HG03039 (cell line): ENCODE measurements around the gene MRPL37.
"Not testable (repeated sequence)": the region's sequence is repeated elsewhere in the genome, so short reads cannot be mapped to it uniquely, and the experiment has no call there.

Experiments
- ATAC-seq: cut with Tn5 transposase; IDR thresholded peaks from one replicate; pipeline ENCODE4 v1.9.1; 2021; ENCODE audit warnings: mild to moderate bottlenecking, moderate library complexity; ENCODE audit not compliant: unreplicated experiment

MRPL37 gene

GRCh38 chr1:54172614-54173599 is 27.1 kb upstream of the MRPL37 start:
- ATAC-seq: no peak

GRCh38 chr1:54173681-54174080 is 26.3 kb upstream of the MRPL37 start:
- no peak for ATAC-seq

GRCh38 chr1:54174106-54174505 is 25.9 kb upstream of the MRPL37 start:
- ATAC-seq: no peak

GRCh38 chr1:54176621-54177327 is 23.2 kb upstream of the MRPL37 start:
- no peak for ATAC-seq

- ATAC-seq: no peak
Measured at GRCh38 chr1:54177726-54178125, 22.2 kb upstream of the MRPL37 start.

- ATAC-seq: no peak
Measured at GRCh38 chr1:54178296-54179070, 21.5 kb upstream of the MRPL37 start.

- no peak for ATAC-seq
Measured at GRCh38 chr1:54180701-54181360, 19.1 kb upstream of the MRPL37 start.

- no peak for ATAC-seq
Measured at GRCh38 chr1:54186056-54186455, 13.9 kb upstream of the MRPL37 start.

- no peak for ATAC-seq
Measured at GRCh38 chr1:54188291-54188690, 11.7 kb upstream of the MRPL37 start.

- no peak for ATAC-seq
Measured at GRCh38 chr1:54190526-54190925, 9.4 kb upstream of the MRPL37 start.

GRCh38 chr1:54191525-54191924 is 8.4 kb upstream of the MRPL37 start:
- no peak for ATAC-seq

GRCh38 chr1:54193453-54193852 is 6.5 kb upstream of the MRPL37 start:
- no peak for ATAC-seq

GRCh38 chr1:54199151-54199764 is 709 bp upstream of the MRPL37 start:
- ATAC-seq: no peak

- no peak for ATAC-seq
Measured at GRCh38 chr1:54200519-54200997, 591 bp downstream of the MRPL37 start.

- ATAC-seq: no peak
Measured at GRCh38 chr1:54204199-54204598, 4.2 kb downstream of the MRPL37 start.

GRCh38 chr1:54207287-54207686 is 7.3 kb downstream of the MRPL37 start:
- ATAC-seq: no peak

GRCh38 chr1:54207896-54208295 is 7.9 kb downstream of the MRPL37 start:
- ATAC-seq: not testable (repeated sequence)

GRCh38 chr1:54212872-54213271 is 12.9 kb downstream of the MRPL37 start:
- no peak for ATAC-seq

- ATAC-seq: no peak
Measured at GRCh38 chr1:54215523-54215922, 15.6 kb downstream of the MRPL37 start.
